ENCODE measurements around the gene HELQ.
A peak's percentile ranks its signal among the peaks of the same experiment; 100 is the strongest.

Gene HELQ

GRCh38 chr4:83369831-83370639 is 85.6 kb downstream of the HELQ start:
- DNase-seq = peak; percentile 64

DNA sequence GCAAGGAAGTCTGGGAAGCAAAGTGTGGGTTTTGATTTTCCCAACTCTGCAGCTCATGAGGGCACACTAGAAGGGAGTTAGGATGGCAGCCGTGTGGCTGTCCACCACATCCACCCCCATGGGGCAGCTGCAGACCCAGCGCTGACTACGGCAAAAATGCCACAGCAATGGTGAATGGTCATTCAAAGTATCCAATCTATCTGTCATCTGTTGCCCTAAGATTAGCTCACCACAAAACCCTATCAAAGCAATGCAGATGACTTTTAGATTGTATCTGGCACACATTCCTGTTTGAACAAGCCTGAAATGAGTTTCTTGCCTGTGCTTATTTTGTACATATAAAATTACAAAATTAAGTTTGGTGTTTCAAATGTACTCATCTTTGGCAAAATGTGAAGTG is 91.3 kb downstream of the HELQ start:
- DNase-seq = peak; percentile 91

DNA sequence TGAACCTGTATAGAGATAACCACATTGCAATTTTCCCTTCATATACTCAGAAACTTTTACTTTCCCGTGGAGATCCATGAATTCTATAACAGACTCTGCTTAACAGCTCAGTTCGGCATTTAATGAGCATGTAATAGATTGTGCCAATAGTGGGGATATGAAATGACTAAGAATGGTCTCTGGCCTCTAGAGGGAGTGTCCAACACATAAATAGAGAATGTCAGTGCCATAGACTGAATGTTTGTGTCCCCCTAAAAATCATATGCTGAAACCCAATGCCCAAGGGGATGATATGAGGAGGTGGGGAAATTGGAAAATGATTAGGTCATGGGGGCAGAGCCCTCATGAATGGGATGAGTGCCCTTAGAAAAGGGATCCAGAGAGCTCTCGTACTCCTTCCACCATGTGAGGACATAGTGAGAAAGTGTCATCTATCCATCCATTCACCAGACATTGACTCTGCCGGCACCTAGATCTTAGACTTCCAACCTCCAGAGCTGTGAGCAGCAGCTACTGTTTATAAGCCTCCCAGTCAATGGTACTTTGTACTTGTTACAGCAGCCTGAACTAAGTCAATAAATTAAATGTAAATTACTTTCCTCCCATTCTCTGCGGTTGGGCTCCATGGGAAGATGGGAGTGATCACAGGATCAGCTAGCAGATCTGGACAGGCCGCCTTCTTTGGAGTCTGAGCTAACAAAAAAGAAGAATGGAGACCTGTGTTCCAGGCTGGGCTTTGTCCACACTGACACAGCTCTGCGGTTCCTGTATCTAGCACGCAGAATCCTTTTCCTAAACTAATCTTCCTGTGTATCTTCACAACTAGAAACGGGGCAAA is 92.9 kb downstream of the HELQ start:
- DNase-seq = peak; percentile 82

- peak; percentile 50 for DNase-seq
Observed at GRCh38 chr4:83361416-83362103, 94.1 kb downstream of the HELQ start.

- no peak for DNase-seq
Observed at GRCh38 chr4:83360018-83360417, 95.6 kb downstream of the HELQ start.

DNA sequence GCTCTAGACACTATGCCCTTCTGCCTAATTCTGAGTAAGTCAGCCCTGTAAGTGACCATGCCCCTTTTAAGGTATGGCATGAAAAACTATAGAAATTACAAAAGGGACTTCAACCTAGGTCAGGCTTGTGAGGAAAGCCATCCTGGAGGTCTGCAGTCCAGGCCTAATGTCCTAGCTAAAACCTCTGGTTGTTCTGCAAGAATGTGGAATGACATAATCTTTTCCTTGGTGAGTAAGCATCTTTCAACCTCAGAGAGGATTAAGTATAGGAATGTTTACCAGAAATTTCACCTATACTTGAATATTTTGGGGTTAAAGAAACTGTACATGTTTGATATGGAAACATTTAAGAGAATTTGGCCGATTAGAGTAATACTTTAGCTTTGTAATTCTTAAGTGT is 97.2 kb downstream of the HELQ start:
- no peak for DNase-seq

Measured in hematopoietic multipotent progenitor cell treated with erythropoietin and hydrocortisone succinate and interleukin-3 and kit ligand, for 4 days (in vitro differentiated cells).